GM06990 (cell line): ENCODE data around the gene FAP.

ENCODE experiments used
- DNase-seq: peaks from one replicate; pipeline ENCODE4 v3.0.0-alpha.2; 2011; ENCODE audit not compliant: insufficient read length; ENCODE audit errors: extremely low read depth
- H3K27me3 ChIP-seq: replicated peaks from 2 replicates; pipeline ENCODE4 v1.6.0; 2011; ENCODE audit warnings: low read length; ENCODE audit not compliant: control insufficient read depth, insufficient read depth
- H3K36me3 ChIP-seq: 2 replicates; pipeline ENCODE4 v1.5.1; 2011; ENCODE audit warnings: low read length; ENCODE audit not compliant: control insufficient read depth, insufficient read depth
- H3K4me3 ChIP-seq: replicated peaks from 2 replicates; pipeline ENCODE4 v1.5.1; 2011; ENCODE audit warnings: low read depth, mild to moderate bottlenecking, control low read depth, low read length
- CTCF ChIP-seq: IDR thresholded peaks from 2 replicates; pipeline ENCODE4 v1.5.1; 2011; ENCODE audit warnings: low read length, control low read depth, mild to moderate bottlenecking, inconsistent platforms; ENCODE audit not compliant: insufficient read depth, poor library complexity, severe bottlenecking

FAP gene

GRCh38 chr2:162232027-162232426, 11.2 kb downstream of the FAP start:
- DNase-seq: no peak
- Histone ChIP-seq H3K27me3 (no peaks in the 10 kb centered on the region), H3K4me3 (no peak overlapping the region), H3K36me3 (no peaks in the 10 kb centered on the region)
- no peak for TF ChIP-seq CTCF

GRCh38 chr2:162230761-162231160, 12.5 kb downstream of the FAP start:
- Histone ChIP-seq H3K4me3 (no peak overlapping the region), H3K36me3 (no peaks in the 10 kb centered on the region), H3K27me3 (no peaks in the 10 kb centered on the region)
- DNase-seq: no peak
- TF ChIP-seq CTCF: no peak

- DNase-seq: no peak
- Histone ChIP-seq H3K4me3 (no peak overlapping the region), H3K27me3 (no peaks in the 10 kb centered on the region), H3K36me3 (no peaks in the 10 kb centered on the region)
- no peak for TF ChIP-seq CTCF
Observed at GRCh38 chr2:162226836-162227235, 16.4 kb downstream of the FAP start.

GRCh38 chr2:162221064-162221463, 22.2 kb downstream of the FAP start:
- peak; percentile 97 for TF ChIP-seq CTCF
- peak; percentile 37 for DNase-seq
- no peaks in the 10 kb centered on the region for H3K36me3 ChIP-seq
- no peak overlapping the region for H3K4me3 ChIP-seq
- H3K27me3 ChIP-seq: no peaks in the 10 kb centered on the region

GRCh38 chr2:162220368-162220767, 22.9 kb downstream of the FAP start:
- H3K4me3 ChIP-seq: no peak overlapping the region
- H3K27me3 ChIP-seq: no peaks in the 10 kb centered on the region
- TF ChIP-seq CTCF: no peak
- H3K36me3 ChIP-seq: no peaks in the 10 kb centered on the region
- DNase-seq: no peak

- no peak for TF ChIP-seq CTCF
Observed at GRCh38 chr2:162219426-162219825, 23.8 kb downstream of the FAP start.

More at GRCh38 chr2:162219426-162219825, 23.8 kb downstream of the FAP start:
- Histone ChIP-seq H3K4me3 (no peak overlapping the region), H3K36me3 (no peaks in the 10 kb centered on the region), H3K27me3 (no peaks in the 10 kb centered on the region)
- DNase-seq: no peak
